ENCODE measurements around the gene CEACAM16.

Gene CEACAM16

GRCh38 chr19:44690131-44690440 lies 8.9 kb upstream of the CEACAM16 start:
- Histone ChIP-seq H3K36me3 (no peaks in the 10 kb centered on the region), H3K9me3 (no peaks in the 10 kb centered on the region), H3K4me1 (peaks cover 0 to 11% (median 8%) of the 10 kb centered on the region in 4 donors), H3K4me3 (no peak overlapping the region), H3K27ac (no peak overlapping the region), H3K27me3 (no peaks in the 10 kb centered on the region)
- no peak for DNase-seq
- no peak for TF ChIP-seq CTCF (IDR thresholded peaks at IDR 0.05)
- intact Hi-C loops (cut with DNase I; ENCODE audit: low total_unique reads) = no loop called here

- no peak for DNase-seq
- Histone ChIP-seq H3K36me3 (no peaks in the 10 kb centered on the region), H3K27ac (no peak overlapping the region), H3K4me1 (peaks cover 0 to 11% (median 8%) of the 10 kb centered on the region in 4 donors), H3K9me3 (no peaks in the 10 kb centered on the region), H3K4me3 (no peak overlapping the region), H3K27me3 (no peaks in the 10 kb centered on the region)
- TF ChIP-seq CTCF (IDR thresholded peaks at IDR 0.05) = no peak
- intact Hi-C loops (cut with DNase I; ENCODE audit: low total_unique reads) = no loop called here
Observed at GRCh38 chr19:44692379-44692721, 6.6 kb upstream of the CEACAM16 start.

GRCh38 chr19:44694184-44694579 lies 4.8 kb upstream of the CEACAM16 start:
- H3K27ac ChIP-seq = no peak overlapping the region
- H3K9me3 ChIP-seq = no peaks in the 10 kb centered on the region
- no peaks in the 10 kb centered on the region for H3K36me3 ChIP-seq
- TF ChIP-seq CTCF (IDR thresholded peaks at IDR 0.05) = no peak
- DNase-seq = no peak
- intact Hi-C loops (cut with DNase I; ENCODE audit: low total_unique reads) = no loop called here
- H3K4me3 ChIP-seq = no peak overlapping the region
- H3K4me1 ChIP-seq = peaks cover 0 to 11% (median 7%) of the 10 kb centered on the region in 4 donors
- peaks cover 0 to 10% of the 10 kb centered on the region in 2 donors for H3K27me3 ChIP-seq

- Histone ChIP-seq H3K27me3 (peaks cover 0 to 10% of the 10 kb centered on the region in 2 donors), H3K36me3 (no peaks in the 10 kb centered on the region), H3K27ac (no peak overlapping the region), H3K9me3 (no peaks in the 10 kb centered on the region), H3K4me3 (no peak overlapping the region), H3K4me1 (peaks cover 0 to 6% (median 2%) of the 10 kb centered on the region in 4 donors)
- intact Hi-C loops (cut with DNase I; ENCODE audit: low total_unique reads) = no loop called here
- no peak for DNase-seq
- no peak for TF ChIP-seq CTCF (IDR thresholded peaks at IDR 0.05)
Observed at GRCh38 chr19:44696939-44697669, 1.8 kb upstream of the CEACAM16 start.

GRCh38 chr19:44697670-44698034 lies 1.3 kb upstream of the CEACAM16 start:
- intact Hi-C loops (cut with DNase I; ENCODE audit: low total_unique reads) = no loop called here
- Histone ChIP-seq H3K4me1 (peaks cover 0 to under 1% (median 0%) of the 10 kb centered on the region in 4 donors), H3K27ac (no peak overlapping the region)

More at GRCh38 chr19:44697670-44698034, 1.3 kb upstream of the CEACAM16 start:
- Histone ChIP-seq H3K36me3 (no peaks in the 10 kb centered on the region), H3K4me3 (no peak overlapping the region), H3K27me3 (peaks cover 0 to 10% of the 10 kb centered on the region in 2 donors), H3K9me3 (no peaks in the 10 kb centered on the region)
- no peak for DNase-seq
- TF ChIP-seq CTCF (IDR thresholded peaks at IDR 0.05) = no peak

All from tibial artery (tissue), 4 donors.